ENCODE results near the gene PARP6. TPM values are rescaled to one million over a fixed set of nuclear protein-coding genes. Genes with fewer than 3 reads are reported as not detected.

PARP6 gene
- total and polyA plus RNA-seq, 2 of the 8 experiments (the other 6 are each of a cell fraction or from before 2014, with no cell fraction given) = 39.8 to 45.3 TPM

DNA sequence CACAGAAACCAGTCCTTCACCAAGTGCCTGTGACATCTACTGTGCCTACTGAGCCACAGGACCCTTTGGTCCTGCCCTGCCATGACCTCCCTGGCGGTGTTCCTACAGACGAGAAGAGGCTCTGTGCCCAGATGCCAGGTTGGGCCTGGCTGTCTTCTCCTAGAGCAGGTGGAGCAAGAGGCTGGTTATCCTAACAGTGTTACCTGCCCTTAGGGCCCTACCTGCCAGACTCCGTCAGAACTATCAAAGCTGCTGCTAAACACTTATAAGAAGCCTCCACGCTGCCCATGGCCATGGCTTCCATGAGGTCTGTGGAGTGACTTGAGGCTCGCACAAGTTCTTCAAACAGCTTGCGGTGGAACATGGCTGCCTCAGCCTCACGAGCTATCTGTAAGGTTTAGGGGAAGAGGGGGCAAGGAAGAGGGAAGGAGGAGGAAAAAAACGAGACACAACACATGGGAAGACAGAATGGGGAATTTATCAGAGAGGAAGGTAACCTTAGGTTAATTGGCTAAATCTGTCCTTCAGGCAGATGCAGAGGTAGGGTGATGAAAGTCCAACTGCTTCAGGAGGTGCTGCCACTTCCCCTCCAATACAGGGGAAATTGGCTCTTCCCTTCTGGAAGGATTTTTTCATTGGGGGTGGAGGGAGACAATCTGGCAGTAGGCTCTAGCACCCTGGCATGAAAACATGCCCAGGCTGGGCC is 69.4 kb downstream of the PARP6 start:
- Histone ChIP-seq H4K20me1 (replicated peaks in 1 of 2; ENCODE audit: control insufficient read depth in 1 of 2, insufficient read depth in 2 of 2, low read length in 2 of 2) (peaks cover 28 to 37% of the 10 kb centered on the region in 2 experiments), H3K79me2 (ENCODE audit: control insufficient read depth in 1 of 2, insufficient read depth in 2 of 2, low read length in 2 of 2) (no peaks in the 10 kb centered on the region; a peak in 1 of 4 replicates), H3K23me2 (ENCODE audit: low read depth, low read length) (peaks cover 2% of the 10 kb centered on the region; the same call in 1 of the 2 replicates), H2BK120ac (replicated peaks; ENCODE audit: low read depth, low read length) (no peak overlapping the region), H3K9ac (replicated peaks in 1 of 4; ENCODE audit: extremely low read depth in 1 of 4, low read depth in 3 of 4, low read length in 3 of 4) (no peak overlapping the region), H4K5ac (ENCODE audit: insufficient read length, low read depth, low read length) (no peak overlapping the region), H4K8ac (ENCODE audit: extremely low read depth, insufficient read depth, low read length) (no peak overlapping the region), H2AFZ (ENCODE audit: low read length) (no peak overlapping the region), H3K4me1 (replicated peaks in 1 of 4; ENCODE audit: control insufficient read depth in 3 of 4, insufficient read depth in 4 of 4, low read length in 3 of 4) (peaks cover 0 to 3% (median under 1%) of the 10 kb centered on the region in 4 experiments; a peak in 2 of 7 replicates), H2BK12ac (ENCODE audit: low read depth, low read length) (no peak overlapping the region), H3K79me1 (ENCODE audit: low read depth, low read length) (peaks cover 5% of the 10 kb centered on the region; the same call in 1 of the 2 replicates), H2BK5ac (ENCODE audit: low read depth, low read length) (no peak overlapping the region), H3K36me3 (ENCODE audit: control insufficient read depth in 2 of 4, insufficient read depth in 4 of 4, low read length in 3 of 4) (peaks cover 63 to 91% (median 86%) of the 10 kb centered on the region in 4 experiments), H3K23ac (ENCODE audit: insufficient read length) (no peak overlapping the region), H2AK5ac (ENCODE audit: low read depth, low read length) (no peak overlapping the region), H3K9me3 (ENCODE audit: insufficient read depth in 2 of 2, low read depth in 1 of 2, low read length in 1 of 2) (no peaks in the 10 kb centered on the region), H2BK15ac (ENCODE audit: low read length) (no peak overlapping the region), H3K27ac (ENCODE audit: low read depth, low read length) (no peak overlapping the region), H3K18ac (ENCODE audit: extremely low read depth, low read length) (no peak overlapping the region), H3K4ac (replicated peaks; ENCODE audit: insufficient read length, low read depth, low read length) (no peak overlapping the region), H3K4me3 (ENCODE audit: extremely low read depth in 1 of 4, insufficient read depth in 2 of 4, low read depth in 3 of 4, low read length in 4 of 4) (no peak overlapping the region), H3K56ac (replicated peaks; ENCODE audit: insufficient read length, low read depth, low read length) (no peak overlapping the region), H2BK20ac (ENCODE audit: low read length) (no peak overlapping the region), H3K4me2 (ENCODE audit: insufficient read depth in 1 of 2, low read depth in 2 of 2, low read length in 2 of 2) (no peak overlapping the region), H3K27me3 (replicated peaks in 1 of 4; ENCODE audit: control insufficient read depth in 3 of 4, extremely low read depth in 1 of 4, insufficient read depth in 3 of 4, low read length in 3 of 4) (peaks cover 0 to 2% (median under 1%) of the 10 kb centered on the region in 4 experiments; a peak in 3 of 7 replicates), H3K14ac (ENCODE audit: insufficient read length) (no peak overlapping the region), H4K91ac (replicated peaks; ENCODE audit: insufficient read length, low read length) (no peak overlapping the region)
- WGBS, 2 experiments (ENCODE audit: extremely low coverage in 1 of 2, insufficient coverage in 1 of 2, insufficient read length in 1 of 2, insufficient replicate concordance in 2 of 2, low coverage in 1 of 2, low lambda C conversion rate in 2 of 2, missing lambda C conversion rate in 1 of 2) = 94% methylated on average over 8 of the region's 8 CpGs; no CpG with 5 or more reads in 1 of the 2 experiments
- ChIA-PET POLR2A (ENCODE audit: partially characterized antibody) (interaction anchor here (1.0 to 1.4 kb wide), 3 partner anchors 17 to 29 kb away, joined by 3 to 5 read pairs (median 5); partner anchors contain the start of gene PKM), CTCF (ENCODE audit: partially characterized antibody) (interaction anchor here (0.6 to 1.1 kb wide), 4 partner anchors 16 to 242 kb away, joined by 3 to 5 read pairs (median 3); no protein-coding TSS in a partner anchor)
- DNase-seq (ENCODE audit: low read depth in 1 of 2, low spot score in 2 of 2) = no peak
- no peak for FAIRE-seq
- TF ChIP-seq FOSL1 (IDR thresholded peaks at IDR 0.05; ENCODE audit: insufficient read depth, low read depth, low read length) = no peak
- no peak for TF ChIP-seq RAD21 (IDR thresholded peaks at IDR 0.05 in 1 of 2, conservative IDR thresholded peaks at IDR 0.05 in 1 of 2; ENCODE audit: low read depth in 2 of 2, low read length in 2 of 2)
- TF ChIP-seq POLR2AphosphoS5 (IDR thresholded peaks at IDR 0.05; ENCODE audit: low read depth, low read length) = no peak
- no peak for TF ChIP-seq KDM1A (IDR thresholded peaks at IDR 0.05; ENCODE audit: borderline replicate concordance, low read length)
- no peak for TF ChIP-seq CBX5 (IDR thresholded peaks at IDR 0.05; ENCODE audit: low read depth, low read length)
- no peak for TF ChIP-seq CEBPB (IDR thresholded peaks at IDR 0.05; ENCODE audit: low read depth, low read length)
- no peak for TF ChIP-seq SP4 (IDR thresholded peaks at IDR 0.05; ENCODE audit: low read length)
- no peak for TF ChIP-seq TAF1 (IDR thresholded peaks at IDR 0.05; ENCODE audit: low read depth, low read length)
- no peak for TF ChIP-seq ASH2L (IDR thresholded peaks at IDR 0.05; ENCODE audit: low read length)
- no peak for TF ChIP-seq POLR2A (IDR thresholded peaks at IDR 0.05; ENCODE audit: control extremely low read depth in 1 of 2, low read depth in 2 of 2, low read length in 2 of 2)
- TF ChIP-seq TCF12 (IDR thresholded peaks at IDR 0.05; ENCODE audit: low read depth, low read length) = no peak
- TF ChIP-seq CTBP2 (IDR thresholded peaks at IDR 0.05; ENCODE audit: borderline replicate concordance, insufficient read depth, insufficient read length, low read length) = no peak
- TF ChIP-seq RXRA (IDR thresholded peaks at IDR 0.05; ENCODE audit: insufficient read depth, low read depth, low read length) = no peak

Data from H1 (cell line).